Prostate gland (tissue), 2 donors: Measurements from ENCODE around the gene TRIM37. TPM values are rescaled to one million over a fixed set of nuclear protein-coding genes. Genes with fewer than 3 reads are reported as not detected.

Source experiments
- DNase-seq: peaks from one replicate; pipeline ENCODE4 v3.0.0-alpha.2; 2019; ENCODE audit warnings: low spot score
- H3K27ac ChIP-seq, 2 donors: fragments of 200-600 bp; sonication (generic); 2 replicates each; pipeline ENCODE4 v1.5.1; 2017 to 2019
- H3K27me3 ChIP-seq: fragments of 200-600 bp; sonication (generic); replicated peaks from 2 replicates; pipeline ENCODE4 v1.5.1; 2019; ENCODE audit not compliant: insufficient read depth
- H3K36me3 ChIP-seq, 2 donors: fragments of 200-600 bp; sonication (generic); 1 replicate in 1 of 2; 2 replicates in 1 of 2; pipeline versions ENCODE4 v1.5.1 to v1.8.1; 2017 to 2019
- H3K4me1 ChIP-seq: fragments of 200-600 bp; sonication (generic); replicated peaks from 2 replicates; pipeline ENCODE4 v1.5.1; 2019
- H3K4me3 ChIP-seq, 2 donors: fragments of 200-600 bp; sonication (generic); 2 replicates each; pipeline ENCODE4 v1.5.1; 2017 to 2019
- H3K9me3 ChIP-seq: fragments of 200-600 bp; sonication (generic); 2 replicates; pipeline ENCODE4 v1.5.1; 2017
- CTCF ChIP-seq, 4 experiments: fragments of 200-600 bp in 2 of 4; fragments of 450-650 bp in 2 of 4; sonication (generic) in 2 of 4; IDR thresholded peaks; 1 replicate in 3 of 4; 2 replicates in 1 of 4; pipeline ENCODE4 v1.5.1; 2016 to 2019; ENCODE audit warnings: antibody characterized with exemption in 4 of 4, mild to moderate bottlenecking in 2 of 4, moderate library complexity in 2 of 4
- POLR2A ChIP-seq: fragments of 450-650 bp; IDR thresholded peaks from one replicate; pipeline ENCODE4 v1.6.1; 2016; ENCODE audit warnings: antibody characterized with exemption, mild to moderate bottlenecking
- POLR2AphosphoS5 ChIP-seq: sonication (generic); formaldehyde crosslinking; IDR thresholded peaks from one replicate; pipeline ENCODE4 v1.6.1; 2017; ENCODE audit warnings: antibody characterized with exemption
- WGBS: methylation state at CpG from one replicate; pipeline ENCODE4 v1.1.5; 2018; 5-methylcytosine and 5-hydroxymethylcytosine counted together
- intact Hi-C: fragments of 100-400 bp; cut with DNase I; formaldehyde crosslinking; loops from one replicate; pipeline ENCODE4 v1.14.2; 2022
- total RNA-seq, 2 donors: library from RNA; depleted of rRNA; stranded (reverse); fragments of >200 nt; gene quantifications; one replicate each; pipeline ENCODE4 v1.1.0, GENCODE V29; 2016

Gene TRIM37
- total RNA-seq, 2 donors from 2014 or later, result 22.6 to 55.5 TPM

GRCh38 chr17:58985367-58985766 lies 121.3 kb downstream of the TRIM37 start:
- DNase-seq, result no peak
- intact Hi-C loops, result no loop called here
- H3K4me3 ChIP-seq, result no peak overlapping the region
- H3K4me1 ChIP-seq, result no peaks in the 10 kb centered on the region
- TF ChIP-seq POLR2AphosphoS5 (no peak), POLR2A (no peak), CTCF (IDR thresholded peaks at IDR 0.05) (no peak)
- H3K27ac ChIP-seq, result no peak overlapping the region
- no peaks in the 10 kb centered on the region for H3K36me3 ChIP-seq
- 77% methylated on average over 6 of the region's 6 CpGs for WGBS
- H3K27me3 ChIP-seq, result no peaks in the 10 kb centered on the region
- H3K9me3 ChIP-seq, result no peaks in the 10 kb centered on the region

GRCh38 chr17:58982626-58983025 lies 124.1 kb downstream of the TRIM37 start:
- Histone ChIP-seq H3K9me3 (no peaks in the 10 kb centered on the region), H3K4me1 (no peaks in the 10 kb centered on the region), H3K36me3 (no peaks in the 10 kb centered on the region), H3K27me3 (no peaks in the 10 kb centered on the region), H3K27ac (no peak overlapping the region), H3K4me3 (no peak overlapping the region)
- no peak for DNase-seq
- intact Hi-C loops, result no loop called here
- WGBS, result 96% methylated on average over 3 of the region's 3 CpGs
- TF ChIP-seq POLR2AphosphoS5 (no peak), POLR2A (no peak), CTCF (IDR thresholded peaks at IDR 0.05) (no peak)

- no peaks in the 10 kb centered on the region for H3K27me3 ChIP-seq
- H3K4me3 ChIP-seq, result no peak overlapping the region
- H3K4me1 ChIP-seq, result no peaks in the 10 kb centered on the region
- intact Hi-C loops, result no loop called here
- no peaks in the 10 kb centered on the region for H3K9me3 ChIP-seq
- H3K27ac ChIP-seq, result no peak overlapping the region
- no peak for TF ChIP-seq POLR2A
- TF ChIP-seq POLR2AphosphoS5, result no peak
- TF ChIP-seq CTCF (IDR thresholded peaks at IDR 0.05), result no peak
- DNase-seq, result no peak
- WGBS, result 90% methylated on average over 3 of the region's 3 CpGs
- no peaks in the 10 kb centered on the region for H3K36me3 ChIP-seq
Measured at GRCh38 chr17:58980706-58981481, 125.8 kb downstream of the TRIM37 start.

GRCh38 chr17:58976541-58976940 lies 130.1 kb downstream of the TRIM37 start:
- DNase-seq, result no peak

More at GRCh38 chr17:58976541-58976940, 130.1 kb downstream of the TRIM37 start:
- 88% methylated on average over 3 of the region's 3 CpGs for WGBS
- H3K4me3 ChIP-seq, result no peak overlapping the region
- TF ChIP-seq POLR2AphosphoS5 (no peak), CTCF (IDR thresholded peaks at IDR 0.05) (no peak), POLR2A (no peak)
- no peaks in the 10 kb centered on the region for H3K4me1 ChIP-seq
- no peaks in the 10 kb centered on the region for H3K36me3 ChIP-seq
- no peaks in the 10 kb centered on the region for H3K9me3 ChIP-seq
- intact Hi-C loops, result no loop called here
- H3K27me3 ChIP-seq, result no peaks in the 10 kb centered on the region
- no peak overlapping the region for H3K27ac ChIP-seq
